Measurements from ENCODE around the gene TIGD3. TPM values are rescaled to one million over a fixed set of nuclear protein-coding genes. Genes with fewer than 3 reads are reported as not detected.

The TIGD3 gene
- total and polyA plus RNA-seq, 9 of the 15 experiments (the other 6 are each of a cell fraction or from before 2014, with no cell fraction given) = 0.06 to 1.3 (median 0.56) TPM

DNA sequence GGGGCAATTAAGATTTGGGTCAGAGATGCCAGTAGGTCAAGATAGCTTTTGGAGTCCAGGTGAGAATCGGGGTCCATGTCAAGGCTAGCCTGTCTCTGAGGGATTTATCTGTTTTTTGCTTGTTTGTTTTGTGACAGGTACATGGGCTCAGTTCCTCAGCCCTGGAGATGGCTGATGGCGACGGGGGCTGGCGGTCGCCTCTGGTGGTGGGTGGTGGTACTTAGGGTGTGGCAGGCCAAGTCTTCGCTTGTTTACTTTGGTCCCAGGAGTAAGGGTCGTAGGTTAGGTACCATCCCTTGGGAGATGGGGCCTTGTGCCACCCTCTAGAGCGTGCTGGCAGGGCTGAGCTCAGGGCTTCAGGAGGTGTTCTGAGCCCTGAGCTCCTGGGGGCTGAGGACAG is 23.2 kb downstream of the TIGD3 start:
- Histone ChIP-seq H3K4me2 (ENCODE audit: insufficient read depth, low read length) (no peak overlapping the region), H3K4me3 (no peak overlapping the region), H2AFZ (ENCODE audit: low read depth, low read length) (no peak overlapping the region), H3K27ac (ENCODE audit: extremely low read depth, low read depth, low read length) (no peak overlapping the region), H3K9me1 (ENCODE audit: control insufficient read depth, insufficient read depth, low read length) (no peaks in the 10 kb centered on the region), H3K4me1 (replicated peaks in 1 of 2; ENCODE audit: control insufficient read depth in 2 of 2, insufficient read depth in 2 of 2, low read length in 2 of 2) (peaks cover 9 to 63% of the 10 kb centered on the region in 2 experiments), H3K9ac (ENCODE audit: insufficient read depth in 1 of 2, low read depth in 2 of 2, low read length in 2 of 2) (peak overlapping the region in 1 of 2 experiments; percentile 82; a peak in 2 of 4 replicates), H3K79me2 (ENCODE audit: control insufficient read depth, insufficient read depth, low read length) (no peaks in the 10 kb centered on the region), H3K36me3 (ENCODE audit: control insufficient read depth, insufficient read depth, low read length) (no peaks in the 10 kb centered on the region), H3K27me3 (ENCODE audit: control insufficient read depth in 2 of 2, insufficient read depth in 2 of 2, low read length in 2 of 2) (no peaks in the 10 kb centered on the region), H4K20me1 (replicated peaks; ENCODE audit: control insufficient read depth, insufficient read depth, low read length) (no peaks in the 10 kb centered on the region; the same call in 1 of the 2 replicates), H3K9me3 (replicated peaks; ENCODE audit: control insufficient read depth, insufficient read depth, low read depth, low read length) (no peaks in the 10 kb centered on the region)
- 58% methylated on average over 8 of the region's 8 CpGs for WGBS (ENCODE audit: insufficient coverage, low coverage, missing lambda C conversion rate)
- POLR2A ChIA-PET = interaction anchor here (1.6 to 16.2 kb wide), 3 partner anchors 11 to 125 kb away, joined by 4 to 253 read pairs (median 250); partner anchors contain the start of genes MALAT1 and NEAT1
- CTCF ChIA-PET (ENCODE audit: low intra/inter-chr PET ratio) = no interaction called here
- no TSS peak for BruUV-seq (replicated peaks)
- TF ChIP-seq FOXA3 (CRISPR knock-in tag; conservative IDR thresholded peaks at IDR 0.05 in 1 of 2, IDR thresholded peaks at IDR 0.05 in 1 of 2) = peak in 1 of 2 experiments; percentile 93; a peak in 2 of 4 replicates
- TF ChIP-seq, protein P1, sequence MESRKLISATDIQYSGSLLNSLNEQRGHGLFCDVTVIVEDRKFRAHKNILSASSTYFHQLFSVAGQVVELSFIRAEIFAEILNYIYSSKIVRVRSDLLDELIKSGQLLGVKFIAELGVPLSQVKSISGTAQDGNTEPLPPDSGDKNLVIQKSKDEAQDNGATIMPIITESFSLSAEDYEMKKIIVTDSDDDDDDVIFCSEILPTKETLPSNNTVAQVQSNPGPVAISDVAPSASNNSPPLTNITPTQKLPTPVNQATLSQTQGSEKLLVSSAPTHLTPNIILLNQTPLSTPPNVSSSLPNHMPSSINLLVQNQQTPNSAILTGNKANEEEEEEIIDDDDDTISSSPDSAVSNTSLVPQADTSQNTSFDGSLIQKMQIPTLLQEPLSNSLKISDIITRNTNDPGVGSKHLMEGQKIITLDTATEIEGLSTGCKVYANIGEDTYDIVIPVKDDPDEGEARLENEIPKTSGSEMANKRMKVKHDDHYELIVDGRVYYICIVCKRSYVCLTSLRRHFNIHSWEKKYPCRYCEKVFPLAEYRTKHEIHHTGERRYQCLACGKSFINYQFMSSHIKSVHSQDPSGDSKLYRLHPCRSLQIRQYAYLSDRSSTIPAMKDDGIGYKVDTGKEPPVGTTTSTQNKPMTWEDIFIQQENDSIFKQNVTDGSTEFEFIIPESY (CRISPR knock-in tag; IDR thresholded peaks at IDR 0.05) = peak; percentile 99
- TF ChIP-seq, protein P2, sequence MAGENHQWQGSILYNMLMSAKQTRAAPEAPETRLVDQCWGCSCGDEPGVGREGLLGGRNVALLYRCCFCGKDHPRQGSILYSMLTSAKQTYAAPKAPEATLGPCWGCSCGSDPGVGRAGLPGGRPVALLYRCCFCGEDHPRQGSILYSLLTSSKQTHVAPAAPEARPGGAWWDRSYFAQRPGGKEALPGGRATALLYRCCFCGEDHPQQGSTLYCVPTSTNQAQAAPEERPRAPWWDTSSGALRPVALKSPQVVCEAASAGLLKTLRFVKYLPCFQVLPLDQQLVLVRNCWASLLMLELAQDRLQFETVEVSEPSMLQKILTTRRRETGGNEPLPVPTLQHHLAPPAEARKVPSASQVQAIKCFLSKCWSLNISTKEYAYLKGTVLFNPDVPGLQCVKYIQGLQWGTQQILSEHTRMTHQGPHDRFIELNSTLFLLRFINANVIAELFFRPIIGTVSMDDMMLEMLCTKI (IDR thresholded peaks at IDR 0.05; ENCODE audit: partially characterized antibody) = no peak
- in situ Hi-C loops (cut with MboI) = no loop called here
- intact Hi-C loops (cut with micrococcal nuclease) = no loop called here
- FAIRE-seq = no peak
- no peak for ATAC-seq
- DNase-seq (ENCODE audit: extremely low read depth in 1 of 4, low spot score in 3 of 4) = no peak
